HL-60/S4 (cell line): ENCODE measurements around the gene R3HDM2.
"Not testable (repeated sequence)": the region's sequence is repeated elsewhere in the genome, so short reads cannot be mapped to it uniquely, and the experiment has no call there.

Experiments
- in situ Hi-C: fragments of 300-500 bp; cut with MboI; formaldehyde crosslinking; loops from 2 replicates; pipeline ENCODE4 v1.14.3; 2022; ENCODE audit warnings: low sequenced_read_pairs

R3HDM2 gene

GRCh38 chr12:57454213-57454565 is 23.3 kb upstream of the R3HDM2 start:
- in situ Hi-C loops, result loop anchor here (10.0 kb wide), 1 partner anchor 189 kb away; no protein-coding TSS in a partner anchor

DNA sequence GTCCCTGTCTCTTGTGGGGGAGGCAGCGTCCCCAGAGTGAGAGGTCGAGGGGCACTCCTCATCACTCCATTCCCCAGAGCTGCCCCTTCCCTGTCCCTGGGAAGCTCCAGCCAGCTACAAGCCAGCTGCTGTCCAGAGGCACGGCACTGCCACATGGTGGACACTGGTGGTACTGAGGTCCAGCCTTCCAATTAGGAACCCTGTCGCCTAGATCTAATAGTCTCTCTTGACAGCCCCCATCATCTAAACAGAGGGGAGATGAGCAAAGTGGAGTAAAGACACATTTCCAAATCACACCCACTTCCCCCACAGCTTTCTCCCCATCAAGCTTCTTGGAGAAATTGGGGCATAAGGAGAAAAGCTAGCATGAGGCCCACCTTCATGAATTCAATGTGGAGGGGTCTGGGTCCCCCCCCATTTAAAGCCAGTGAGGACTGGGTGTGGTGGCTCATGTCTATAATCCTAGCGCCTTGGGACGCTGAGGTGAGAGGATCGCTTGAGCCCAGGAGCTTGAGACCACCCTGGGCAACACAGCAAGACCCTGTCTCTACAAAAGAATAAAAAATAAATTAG is 22.2 kb upstream of the R3HDM2 start:
- in situ Hi-C loops, result loop anchor here (10.0 kb wide), 1 partner anchor 188 kb away; no protein-coding TSS in a partner anchor

DNA sequence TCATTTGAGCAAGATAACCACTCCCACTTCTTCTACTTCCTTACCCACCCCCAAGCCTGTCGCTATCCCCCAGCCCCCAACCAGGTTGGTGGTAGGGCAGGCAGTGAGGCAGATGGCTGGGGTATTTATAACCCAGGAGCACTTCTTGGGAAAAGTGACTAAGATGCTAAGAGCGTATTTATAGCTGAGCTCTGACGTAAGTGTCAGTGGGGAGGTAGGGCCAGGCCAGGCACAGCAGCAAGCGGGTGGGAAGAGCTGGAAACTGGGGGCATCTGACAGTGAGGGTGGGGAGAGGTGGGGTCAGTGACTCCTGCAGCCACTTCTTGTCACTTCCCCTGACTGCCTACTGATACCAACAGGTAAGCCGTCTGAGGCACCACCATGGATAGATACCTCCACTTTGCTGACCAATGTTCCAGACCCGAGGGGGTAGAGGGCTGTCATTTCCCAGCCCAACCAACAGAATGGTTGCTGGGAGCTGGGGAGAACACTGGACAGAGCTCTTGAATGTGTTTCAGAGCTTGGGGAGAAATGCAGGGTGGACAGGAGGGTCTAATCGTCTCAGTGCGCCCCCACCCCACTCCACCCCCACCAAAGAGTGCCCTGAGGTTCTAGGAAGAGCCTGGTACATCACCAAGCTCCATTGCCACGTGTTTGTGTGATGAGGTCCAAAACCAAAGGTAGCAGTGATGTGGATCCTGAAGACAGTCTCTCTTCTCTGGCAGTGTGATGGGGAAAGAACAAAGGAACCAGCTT is 21.5 kb upstream of the R3HDM2 start:
- in situ Hi-C loops, result loop anchor here (10.0 kb wide), 1 partner anchor 188 kb away; no protein-coding TSS in a partner anchor

DNA sequence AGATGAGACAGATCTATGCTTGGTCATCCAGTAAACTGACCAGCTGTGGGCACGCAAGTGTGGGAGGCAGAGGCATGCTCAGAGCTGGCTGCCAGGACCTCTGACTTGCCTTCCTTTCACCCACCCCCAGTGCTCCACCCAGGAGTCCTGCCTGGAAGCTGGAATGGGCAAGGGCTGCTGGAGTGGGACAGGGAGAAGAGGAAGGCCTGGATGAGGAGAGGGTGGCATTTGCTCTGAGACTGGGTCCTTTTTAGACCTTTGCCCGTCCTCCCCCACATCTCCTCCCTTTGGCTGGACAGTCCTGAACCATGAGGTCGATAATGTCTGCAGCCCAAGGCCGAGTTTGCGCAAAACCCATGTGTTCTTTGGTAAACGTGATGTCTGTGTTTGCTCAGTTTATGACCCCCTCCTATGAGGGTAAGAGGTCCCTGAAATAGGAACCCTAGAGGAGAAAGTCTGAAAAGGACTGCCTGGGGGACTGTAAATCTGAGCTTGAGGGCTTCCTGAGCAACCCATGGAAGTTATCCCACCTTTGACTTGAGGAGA is 20.5 kb upstream of the R3HDM2 start:
- in situ Hi-C loops, result loop anchor here (10.0 kb wide), 1 partner anchor 187 kb away; no protein-coding TSS in a partner anchor

DNA sequence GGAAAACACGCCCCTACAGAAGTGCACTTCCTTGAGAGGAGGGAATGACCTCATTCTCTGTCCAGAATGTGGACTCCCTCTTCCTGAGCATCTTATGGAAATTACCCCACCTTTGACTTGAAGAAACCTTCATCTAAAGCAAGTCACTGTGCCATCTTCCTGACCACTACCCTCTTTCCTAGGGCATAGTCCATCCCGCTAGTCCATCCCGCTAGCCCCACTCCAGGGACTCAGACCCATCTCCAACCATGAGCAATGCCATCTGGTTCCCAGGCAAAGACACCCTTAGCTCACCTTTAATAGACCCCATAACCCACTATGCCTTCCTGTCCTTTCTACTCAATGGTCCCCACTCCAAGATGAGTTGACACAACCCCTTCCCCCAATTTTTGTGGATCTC is 19.2 kb upstream of the R3HDM2 start:
- in situ Hi-C loops, result loop anchor here (10.0 kb wide), 1 partner anchor 185 kb away; no protein-coding TSS in a partner anchor

- in situ Hi-C loops, result no loop called here
Measured at GRCh38 chr12:57449375-57449774, 18.5 kb upstream of the R3HDM2 start.

DNA sequence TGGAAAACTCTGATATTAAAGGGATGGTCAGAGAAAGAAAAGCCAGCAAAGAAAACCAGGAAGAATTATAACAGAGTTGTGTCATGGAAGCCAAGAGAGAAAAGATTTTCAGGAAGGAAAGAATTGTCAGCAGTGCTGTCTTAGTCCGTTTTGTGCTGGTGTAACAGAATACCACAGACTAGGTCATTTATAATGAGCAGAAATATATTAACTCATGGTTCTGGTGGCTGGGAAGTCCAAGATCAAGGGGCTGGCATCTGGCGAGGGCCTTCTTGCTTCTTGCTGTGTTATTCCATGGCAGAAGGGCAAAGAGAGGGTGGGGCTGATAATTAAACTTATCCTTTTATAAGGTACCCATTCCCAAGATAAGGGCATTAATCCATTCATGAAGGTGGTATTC is 17.8 kb upstream of the R3HDM2 start:
- in situ Hi-C loops, result no loop called here

DNA sequence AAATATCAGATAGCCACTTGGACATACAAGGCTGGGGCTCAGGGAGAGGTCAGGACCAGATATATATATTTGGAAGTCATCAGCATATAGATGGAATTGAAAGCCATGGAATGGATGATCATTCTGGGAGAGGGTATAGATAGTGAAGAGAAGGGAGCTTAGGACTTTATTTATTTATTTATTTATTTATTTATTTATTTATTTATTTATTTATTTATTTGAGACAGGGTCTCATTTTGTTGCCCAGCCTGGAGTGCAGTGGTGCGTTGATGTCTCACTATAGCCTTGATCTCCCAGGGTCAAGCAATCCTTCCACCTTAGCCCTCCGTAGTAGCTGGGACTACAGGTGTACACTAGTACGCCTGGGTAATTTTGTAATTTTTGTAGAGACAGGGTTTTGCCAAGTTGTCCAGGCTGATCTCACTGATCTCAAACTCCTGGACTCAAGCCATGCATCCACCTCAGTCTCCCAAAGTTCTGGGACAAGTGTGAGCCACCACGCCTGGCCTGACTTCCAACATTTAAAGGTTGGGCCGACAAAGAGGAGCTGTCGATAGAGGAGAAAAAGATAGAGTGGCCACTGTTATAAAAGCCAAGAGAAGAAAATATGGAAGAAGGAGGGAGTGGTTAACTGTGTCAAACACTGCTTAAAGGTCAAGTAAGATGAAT is 15.6 kb upstream of the R3HDM2 start:
- in situ Hi-C loops, result no loop called here

DNA sequence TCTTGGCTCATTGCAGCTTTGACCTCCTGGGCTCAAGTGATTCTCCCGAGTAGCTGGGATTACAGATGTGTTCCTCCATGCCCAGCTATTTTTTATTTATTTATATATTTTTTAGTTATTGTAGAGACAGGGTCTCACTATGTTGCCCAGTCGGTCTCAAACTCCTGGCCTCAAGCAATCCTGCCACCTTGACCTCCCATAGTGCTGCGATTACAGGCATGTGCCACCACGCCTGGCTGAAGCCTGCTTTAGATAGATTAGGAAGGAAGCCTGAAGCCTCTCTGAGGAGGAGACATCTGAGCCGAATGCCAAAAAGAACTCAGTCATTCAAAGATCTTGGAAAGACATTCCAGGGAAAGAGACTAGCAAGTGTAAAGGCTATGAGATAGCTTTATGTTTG is 13.9 kb upstream of the R3HDM2 start:
- in situ Hi-C loops, result no loop called here

DNA sequence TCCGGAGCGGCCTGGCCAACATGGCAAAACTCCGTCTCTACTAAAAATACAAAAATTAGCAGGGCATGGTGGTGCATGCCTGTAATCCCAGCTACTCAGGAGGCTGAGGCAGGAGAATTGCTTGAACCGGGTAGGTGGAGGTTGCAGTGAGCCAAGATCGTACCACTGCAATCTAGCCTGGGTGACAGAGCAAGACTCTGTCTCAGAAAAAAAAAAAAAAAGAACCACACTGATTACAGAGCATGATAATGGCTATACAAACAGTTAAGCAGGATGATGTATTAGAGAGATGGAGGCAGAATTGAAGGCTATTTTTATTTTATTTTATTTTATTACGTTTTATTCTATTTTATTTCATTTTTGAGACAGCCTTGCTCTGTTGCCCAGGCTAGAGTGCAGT is 13.5 kb upstream of the R3HDM2 start:
- in situ Hi-C loops, result not testable (repeated sequence)

DNA sequence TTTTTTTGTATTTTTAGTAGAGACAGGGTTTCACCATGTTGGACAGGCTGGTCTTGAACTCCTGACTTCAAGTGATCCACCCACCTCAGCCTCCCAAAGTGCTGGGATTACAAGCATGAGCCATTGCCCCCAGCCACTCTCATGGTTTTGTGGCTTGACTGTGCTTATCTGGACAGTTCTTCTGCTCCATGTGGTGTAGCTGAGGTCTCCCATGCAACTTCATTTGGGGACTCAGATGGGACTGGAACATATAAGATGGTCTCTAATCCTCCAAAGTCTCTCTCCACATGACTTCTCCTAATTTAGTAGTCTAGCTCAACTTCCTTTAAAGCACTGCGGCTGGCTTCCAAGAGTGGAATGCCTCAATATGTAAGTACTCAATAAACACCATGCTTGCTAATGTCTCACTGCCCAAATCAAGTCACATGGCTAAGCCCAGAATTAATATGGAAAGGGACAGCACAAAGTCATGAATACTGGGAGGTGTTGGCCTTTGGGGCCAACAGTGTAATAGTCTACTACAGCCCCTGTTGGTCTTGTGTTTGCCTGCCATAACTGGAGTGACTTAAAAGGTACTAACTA is 11.1 kb upstream of the R3HDM2 start:
- in situ Hi-C loops, result no loop called here

DNA sequence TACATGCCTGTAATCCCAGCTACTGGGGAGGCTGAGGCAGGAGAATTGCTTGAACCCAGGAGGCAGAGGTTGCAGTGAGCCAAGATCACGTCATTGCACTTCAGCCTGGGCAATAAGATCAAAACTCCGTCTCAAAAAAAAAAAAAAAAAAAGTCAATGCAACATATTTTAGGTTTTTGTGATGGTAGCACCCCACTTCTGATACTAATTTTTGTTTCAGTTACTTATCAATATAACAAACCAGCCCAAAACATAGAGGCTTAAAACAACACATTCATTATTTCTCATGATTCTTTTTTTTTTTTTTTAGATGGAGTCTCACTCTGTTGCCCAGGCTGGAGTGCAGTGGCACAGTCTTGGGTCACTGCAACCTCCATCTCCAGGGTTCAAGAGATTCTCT is 10.6 kb upstream of the R3HDM2 start:
- in situ Hi-C loops, result not testable (repeated sequence)

DNA sequence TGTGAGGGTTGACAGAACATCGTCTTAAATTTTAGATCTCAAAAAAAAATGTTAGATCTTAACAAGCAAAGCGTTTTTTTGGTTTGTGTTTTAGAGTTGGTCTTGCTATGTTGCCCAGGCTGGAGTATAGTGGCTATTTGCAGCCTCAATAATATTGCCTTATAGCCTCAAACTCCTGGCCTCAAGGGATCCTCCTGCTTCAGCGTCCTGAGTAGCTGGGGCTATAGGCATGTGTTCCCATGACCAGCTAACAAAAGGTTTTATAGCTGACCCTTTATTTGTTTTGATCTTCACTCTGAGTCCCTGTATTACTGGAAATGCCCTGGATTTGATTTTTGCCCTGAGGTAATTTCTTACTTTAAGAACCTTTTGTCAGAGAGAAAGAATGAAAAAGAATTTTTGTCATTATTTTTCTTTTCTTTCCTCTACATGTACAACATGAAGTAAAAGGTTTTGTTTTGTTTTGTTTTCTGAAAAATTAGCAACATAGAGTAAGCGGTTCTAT is 9.0 kb upstream of the R3HDM2 start:
- in situ Hi-C loops, result no loop called here

DNA sequence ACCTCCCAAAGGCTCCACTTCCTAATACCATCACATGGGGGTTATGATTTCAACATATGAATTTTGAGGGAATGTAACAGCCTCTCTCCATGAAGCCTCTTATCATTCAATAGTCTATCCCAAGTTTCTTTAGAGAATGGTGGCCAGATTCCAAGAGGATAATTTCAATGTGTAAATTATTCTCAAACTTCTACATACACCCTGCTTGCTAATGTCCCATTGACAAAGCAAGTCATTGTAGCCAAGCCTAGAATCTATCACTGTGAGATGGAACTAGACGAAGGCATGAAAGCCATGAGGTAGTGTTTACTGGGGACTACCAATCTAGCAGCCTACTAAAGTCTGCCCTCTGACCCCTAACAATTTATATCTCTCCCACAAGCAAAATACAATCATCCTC is 7.6 kb upstream of the R3HDM2 start:
- in situ Hi-C loops, result no loop called here

DNA sequence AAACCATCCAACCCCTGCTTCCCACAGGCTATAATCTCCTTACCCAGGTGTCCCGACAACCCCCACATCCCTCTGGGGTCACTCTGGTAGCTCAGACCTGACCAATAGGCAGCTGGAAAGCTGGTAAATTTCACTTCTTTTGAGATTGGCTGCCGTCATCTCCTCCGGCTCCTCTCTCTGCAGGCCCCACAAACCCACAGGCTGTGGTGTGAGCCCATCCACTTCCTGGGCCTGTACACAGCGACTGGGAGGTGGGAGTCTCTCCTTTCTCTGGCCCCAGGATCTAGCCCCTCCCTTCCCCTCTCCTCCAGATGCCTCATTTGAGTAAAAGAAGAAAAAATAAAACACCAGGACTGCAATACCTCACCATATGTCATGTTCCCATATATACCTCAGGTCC is 4.5 kb upstream of the R3HDM2 start:
- in situ Hi-C loops, result no loop called here

DNA sequence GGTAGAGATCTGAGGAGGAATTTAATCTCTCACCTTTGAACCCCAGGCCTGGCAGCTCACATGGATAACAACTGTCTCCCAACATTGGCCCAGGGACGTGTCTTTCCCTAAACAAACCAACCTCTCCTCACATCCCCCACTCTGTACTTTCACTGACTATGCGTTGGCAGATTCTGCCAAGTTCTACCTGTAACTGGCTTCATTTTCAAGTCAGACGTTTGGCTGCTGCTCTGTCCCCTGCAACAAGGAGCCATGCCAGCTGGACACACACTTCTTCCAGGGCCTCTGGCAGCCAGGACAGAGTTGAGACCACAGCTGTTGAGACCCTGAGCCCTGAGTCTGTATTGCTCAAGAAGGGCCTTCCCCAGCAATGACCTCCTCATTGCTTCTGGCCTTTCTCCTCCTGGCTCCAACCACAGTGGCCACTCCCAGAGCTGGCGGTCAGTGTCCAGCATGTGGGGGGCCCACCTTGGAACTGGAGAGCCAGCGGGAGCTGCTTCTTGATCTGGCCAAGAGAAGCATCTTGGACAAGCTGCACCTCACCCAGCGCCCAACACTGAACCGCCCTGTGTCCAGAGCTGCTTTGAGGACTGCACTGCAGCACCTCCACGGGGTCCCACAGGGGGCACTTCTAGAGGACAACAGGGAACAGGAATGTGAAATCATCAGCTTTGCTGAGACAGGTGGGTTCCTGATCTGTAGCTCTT is 3.8 kb upstream of the R3HDM2 start, which contains the start of gene INHBC:
INHBC (plus strand) TSS at position 268 of the 707 bp plus-strand sequence; CDS start at position 371, 103 bp downstream.
- in situ Hi-C loops, result no loop called here

DNA sequence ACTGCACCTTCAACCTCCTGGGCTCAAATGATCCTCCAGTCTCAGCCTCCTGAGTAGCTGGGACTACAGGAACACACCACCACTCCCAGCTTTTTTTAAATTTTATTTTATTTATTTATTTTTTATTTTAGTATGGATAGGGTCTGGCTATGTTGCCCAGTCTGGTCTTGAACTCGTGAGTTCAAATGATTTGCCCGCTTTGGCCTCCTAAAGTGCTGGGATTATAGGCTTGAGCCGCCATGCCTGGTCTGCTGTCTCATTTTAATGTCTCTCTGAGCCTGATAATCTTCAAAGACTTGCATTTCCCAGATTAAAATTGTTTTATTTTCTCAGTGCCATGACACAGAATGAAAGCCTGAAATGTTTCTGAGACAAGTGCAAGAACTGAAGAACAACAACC is 2.5 kb upstream of the R3HDM2 start:
- in situ Hi-C loops, result no loop called here

- in situ Hi-C loops, result no loop called here
Measured at GRCh38 chr12:57431654-57432188, 878 bp upstream of the R3HDM2 start.

DNA sequence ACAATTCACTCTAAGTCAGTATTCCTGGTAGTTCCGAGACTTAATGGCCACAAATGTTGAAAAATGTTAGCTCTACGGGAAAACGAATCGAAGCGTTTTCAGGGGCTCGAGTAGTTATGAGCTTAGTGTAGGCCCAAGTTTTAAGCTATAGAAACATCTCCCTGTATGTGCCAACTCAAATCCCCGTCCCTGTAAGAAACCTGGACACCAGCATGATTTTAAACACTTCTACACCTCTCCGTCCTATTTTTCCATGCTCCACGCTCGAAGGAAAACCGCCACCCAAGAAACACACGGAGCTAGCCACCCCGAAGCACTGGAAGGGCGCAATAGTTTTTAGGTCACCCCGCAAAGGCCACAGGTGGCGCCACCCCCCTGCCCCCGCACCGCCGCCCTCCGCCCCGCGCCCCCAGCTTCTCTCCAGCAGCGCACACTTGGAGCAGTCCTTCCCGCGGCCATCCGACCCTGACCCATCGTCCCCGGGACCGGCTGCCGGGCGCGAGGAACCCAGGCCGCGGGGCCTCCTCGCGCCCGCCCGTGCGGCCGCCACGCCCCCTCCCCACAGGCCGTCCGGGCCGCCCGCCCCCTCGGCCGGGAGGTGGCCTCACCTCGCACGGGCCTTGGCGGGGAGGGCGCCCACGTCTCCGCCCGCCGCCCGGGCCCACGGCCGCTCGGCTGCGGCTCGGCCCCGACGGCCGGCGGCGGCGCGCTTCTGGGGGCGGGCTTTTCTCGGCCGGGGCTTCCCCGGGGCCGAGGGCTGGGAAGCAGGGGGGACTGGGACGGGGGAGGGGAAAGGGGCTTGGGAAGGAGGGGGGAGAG is 522 bp downstream of the R3HDM2 start:
- in situ Hi-C loops, result no loop called here
